H4 (cell line): ENCODE results near the gene SLIT3. TPM values are rescaled to one million over a fixed set of nuclear protein-coding genes. Genes with fewer than 3 reads are reported as not detected.

Experiments
- DNase-seq: peaks from one replicate; pipeline ENCODE4 v3.0.0-alpha.2; 2015; ENCODE audit warnings: low spot score
- total RNA-seq: library from RNA; depleted of rRNA; stranded (reverse); fragments of >200 nt; shearing (Covaris generic); gene quantifications from 2 replicates; pipeline ENCODE4 v1.2.3, GENCODE V29; 2014

SLIT3 gene
- total RNA-seq, 1 experiment from 2014 or later, result 0.58 TPM

- no peak for DNase-seq
Measured at GRCh38 chr5:169299663-169300467, 1.1 kb downstream of the SLIT3 start.

GRCh38 chr5:169299191-169299662, 1.7 kb downstream of the SLIT3 start:
- DNase-seq, result no peak

GRCh38 chr5:169298193-169298592, 2.7 kb downstream of the SLIT3 start:
- no peak for DNase-seq

- peak; percentile 77 for DNase-seq
Measured at GRCh38 chr5:169296419-169297143, 4.4 kb downstream of the SLIT3 start.

GRCh38 chr5:169295306-169295705, 5.6 kb downstream of the SLIT3 start:
- DNase-seq, result no peak

GRCh38 chr5:169294621-169295020, 6.3 kb downstream of the SLIT3 start:
- DNase-seq, result no peak

GRCh38 chr5:169291877-169292276, 9.1 kb downstream of the SLIT3 start:
- no peak for DNase-seq

- no peak for DNase-seq
Measured at GRCh38 chr5:169290895-169291294, 10.0 kb downstream of the SLIT3 start.

GRCh38 chr5:169289520-169289919, 11.4 kb downstream of the SLIT3 start:
- no peak for DNase-seq

- DNase-seq, result no peak
Measured at GRCh38 chr5:169288066-169288930, 12.6 kb downstream of the SLIT3 start.

- no peak for DNase-seq
Measured at GRCh38 chr5:169287529-169287928, 13.4 kb downstream of the SLIT3 start.

GRCh38 chr5:169286572-169287300, 14.2 kb downstream of the SLIT3 start:
- no peak for DNase-seq

GRCh38 chr5:169283887-169284286, 17.1 kb downstream of the SLIT3 start:
- no peak for DNase-seq

- DNase-seq, result no peak
Measured at GRCh38 chr5:169281625-169282024, 19.3 kb downstream of the SLIT3 start.

- no peak for DNase-seq
Measured at GRCh38 chr5:169280696-169281095, 20.2 kb downstream of the SLIT3 start.

- DNase-seq, result no peak
Measured at GRCh38 chr5:169280286-169280685, 20.7 kb downstream of the SLIT3 start.

GRCh38 chr5:169279125-169279524, 21.8 kb downstream of the SLIT3 start:
- no peak for DNase-seq

- no peak for DNase-seq
Measured at GRCh38 chr5:169273881-169274280, 27.1 kb downstream of the SLIT3 start.

- no peak for DNase-seq
Measured at GRCh38 chr5:169273451-169273850, 27.5 kb downstream of the SLIT3 start.

- DNase-seq, result no peak
Measured at GRCh38 chr5:169272731-169273427, 28.1 kb downstream of the SLIT3 start.

GRCh38 chr5:169272111-169272510, 28.8 kb downstream of the SLIT3 start:
- DNase-seq, result no peak
